NCI-H748 (cell line): ENCODE measurements around the gene SAP30L.

Experiments used
- DNase-seq: peaks from one replicate; lab custom pipeline; 2025; ENCODE audit not compliant: unreplicated experiment; lab: John Stamatoyannopoulos, UW

SAP30L gene

DNA sequence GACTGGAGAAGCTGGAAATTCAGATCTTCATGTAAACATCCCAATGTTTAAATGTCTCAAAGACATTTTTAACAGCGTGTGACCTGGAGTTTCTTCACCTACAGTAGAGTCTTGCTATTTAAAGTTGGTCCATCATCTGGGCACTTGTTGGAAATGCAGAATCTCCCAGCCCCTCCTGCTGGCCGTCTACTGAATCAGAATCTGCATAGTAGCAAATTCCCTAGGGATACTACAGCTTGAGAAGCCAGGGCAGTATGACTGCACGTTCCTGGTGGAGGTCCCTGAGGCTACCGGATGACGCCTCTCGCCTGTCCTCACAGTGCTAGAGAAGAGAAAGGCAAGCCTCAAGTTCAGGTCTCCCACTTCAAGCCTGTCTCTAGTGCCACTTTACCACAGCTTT, 15.7 kb downstream of the SAP30L start:
- no peak for DNase-seq

- DNase-seq, result no peak
These were observed 18.6 kb downstream of the SAP30L start for GRCh38 chr5:154464438-154464837.

- DNase-seq, result no peak
These were observed 19.4 kb downstream of the SAP30L start for GRCh38 chr5:154465169-154465568.

DNA sequence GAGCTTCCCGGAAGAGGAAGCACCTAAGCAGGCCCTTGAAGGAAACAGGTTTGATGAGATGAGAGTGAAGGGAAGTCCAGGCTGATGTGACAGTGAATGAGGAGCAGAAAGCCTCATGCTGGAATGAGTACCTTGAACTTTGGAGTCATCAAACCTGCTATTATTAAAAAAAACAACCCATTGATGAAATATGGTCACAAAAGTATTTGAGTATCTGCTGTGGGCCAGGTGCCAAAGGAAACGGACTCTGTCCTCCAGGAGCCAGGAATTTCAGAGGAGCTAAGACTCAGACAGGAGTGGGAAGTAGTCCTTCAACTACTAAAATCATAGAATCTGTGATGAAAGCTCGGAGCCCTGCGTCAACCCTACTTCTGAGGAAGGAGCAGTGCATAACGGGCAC, 20.4 kb downstream of the SAP30L start:
- no peak for DNase-seq

DNA sequence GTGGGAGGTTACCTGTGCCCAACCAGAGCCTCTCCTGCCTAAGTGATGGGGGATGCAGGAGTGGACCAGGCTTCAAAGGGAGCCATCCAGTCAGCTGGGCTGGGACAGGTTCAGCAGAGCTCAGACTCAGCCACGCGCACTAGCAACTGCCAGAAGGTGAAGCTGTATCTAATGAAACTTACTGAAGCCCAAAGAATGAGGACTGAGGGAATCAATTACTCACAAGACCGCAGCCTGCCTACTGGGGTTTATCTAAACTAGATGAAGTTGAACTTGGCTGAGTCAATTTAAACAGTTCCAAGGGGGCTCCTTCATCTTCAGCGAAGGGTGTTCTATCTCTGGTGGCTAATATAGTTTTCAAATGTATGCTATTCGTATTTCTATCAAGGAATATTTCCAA, 20.9 kb downstream of the SAP30L start:
- no peak for DNase-seq

GRCh38 chr5:154467655-154468354, 22.0 kb downstream of the SAP30L start:
- DNase-seq, result peak; percentile 64

- no peak for DNase-seq
These were observed 24.3 kb downstream of the SAP30L start for GRCh38 chr5:154470137-154470536.

- peak; percentile 39 for DNase-seq
These were observed 25.4 kb downstream of the SAP30L start for GRCh38 chr5:154470947-154471870.

- DNase-seq, result no peak
These were observed 27.2 kb downstream of the SAP30L start for GRCh38 chr5:154472871-154473580.

- no peak for DNase-seq
These were observed 27.9 kb downstream of the SAP30L start for GRCh38 chr5:154473581-154474283.

DNA sequence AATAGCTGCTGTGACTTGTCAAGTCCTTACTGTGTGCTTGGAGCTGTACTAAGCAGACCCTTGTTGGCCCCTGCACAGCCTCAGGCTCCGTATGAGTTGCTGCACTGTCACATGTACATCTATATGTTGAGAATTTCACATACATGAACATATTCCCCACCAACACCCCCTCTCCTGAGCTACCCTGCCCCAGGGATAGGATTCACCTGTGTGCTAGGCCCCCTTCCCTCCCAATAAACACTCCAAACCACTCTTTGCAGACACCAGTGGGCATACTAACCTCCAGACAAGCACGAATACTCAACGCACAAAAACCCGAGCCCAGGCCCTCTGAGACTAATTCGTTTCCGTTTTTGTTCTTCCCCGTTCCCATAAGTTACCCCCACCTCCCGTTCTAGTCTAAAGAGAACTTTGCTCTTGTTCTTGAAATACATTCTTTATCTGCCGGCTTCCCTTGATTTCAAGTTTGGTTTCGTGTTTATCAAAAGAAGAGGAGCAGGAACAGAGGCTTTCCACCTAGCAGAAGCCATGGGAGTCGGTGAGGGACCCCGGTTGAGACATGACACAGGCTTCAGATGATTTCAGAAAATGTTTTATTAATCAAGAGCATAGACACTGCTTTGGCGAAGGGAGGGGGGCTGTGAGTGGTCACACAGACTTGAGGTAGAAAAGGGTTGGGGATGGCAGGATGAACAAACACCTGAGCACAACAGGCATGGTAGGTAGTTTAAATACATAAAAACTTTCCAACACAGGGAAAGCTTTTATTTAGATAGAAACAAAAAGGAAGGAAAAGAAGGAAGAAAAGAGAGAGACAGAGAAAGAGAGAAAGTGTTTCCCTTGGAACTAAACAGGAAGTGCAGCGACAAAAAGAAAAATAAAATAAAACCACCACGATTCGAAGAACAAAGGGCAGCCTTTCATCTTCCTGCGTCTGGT, 28.9 kb downstream of the SAP30L start:
- no peak for DNase-seq

DNA sequence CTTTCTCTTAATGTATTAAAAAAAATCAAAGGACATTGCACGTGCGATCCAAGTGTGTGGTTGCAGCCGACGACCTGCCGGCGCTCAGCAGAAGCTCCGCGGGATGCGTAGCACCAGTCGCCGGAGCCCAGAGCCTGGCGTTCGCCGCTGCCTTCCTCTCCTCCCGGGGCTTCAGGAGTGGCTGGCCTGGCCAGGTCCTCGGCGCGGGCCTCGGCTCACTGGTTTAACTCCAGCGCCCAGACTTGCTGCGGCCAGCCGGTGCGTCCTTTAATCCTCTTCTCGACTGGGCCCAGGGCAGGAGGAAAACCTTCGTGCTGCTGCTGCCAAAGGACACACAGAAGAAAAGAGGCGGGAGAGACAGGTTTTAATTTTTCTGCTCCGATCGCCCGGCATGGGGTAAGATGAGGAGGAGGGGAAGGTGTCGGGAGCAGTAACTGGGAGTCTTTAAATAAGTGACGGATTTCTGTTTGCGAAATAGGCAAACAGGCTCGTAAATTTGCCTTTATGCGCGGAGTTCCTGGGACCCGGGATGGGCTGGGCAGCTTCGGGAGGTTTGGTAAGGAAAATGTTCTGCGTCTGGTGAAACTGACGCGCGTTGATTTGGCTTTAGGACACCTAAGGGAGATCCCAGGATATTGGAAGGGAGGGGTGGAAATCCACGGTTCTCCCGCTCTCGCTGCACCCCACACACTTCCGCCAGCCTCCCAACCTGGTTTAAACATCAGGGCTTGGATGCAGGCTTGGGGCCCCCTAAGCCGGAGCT, 30.0 kb downstream of the SAP30L start:
- DNase-seq, result no peak

GRCh38 chr5:154476354-154477205, 30.8 kb downstream of the SAP30L start:
- no peak for DNase-seq

- DNase-seq, result peak; percentile 76
These were observed 31.8 kb downstream of the SAP30L start for GRCh38 chr5:154477382-154478223.

DNA sequence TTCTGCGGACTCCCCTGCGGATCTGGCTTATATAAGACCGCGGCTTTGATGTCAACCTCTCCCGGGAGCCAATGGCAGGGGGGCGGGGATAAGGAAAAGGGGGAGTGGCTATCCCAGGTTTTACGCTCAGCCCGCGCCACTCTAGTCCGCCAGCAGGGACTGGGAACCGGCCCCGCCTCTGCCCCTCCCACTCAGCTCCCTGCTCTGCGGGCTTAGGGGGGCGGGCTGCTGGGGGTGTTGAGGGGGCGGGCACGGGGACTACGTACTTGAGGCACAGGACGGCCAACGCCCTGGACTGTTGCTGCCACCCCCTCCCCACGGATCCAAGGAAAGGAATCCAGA, 32.4 kb downstream of the SAP30L start, which contains the start of gene HAND1:
Gene HAND1 (minus strand): TSS at position 4 of the 342 bp plus-strand sequence. CDS start 219 bp downstream, outside the sequence.
- DNase-seq, result peak; percentile 85

GRCh38 chr5:154478752-154479159, 33.0 kb downstream of the SAP30L start:
- DNase-seq, result no peak
